Liver (tissue), 9 donors: ENCODE measurements around the gene ITGA2. TPM values are rescaled to one million over a fixed set of nuclear protein-coding genes. Genes with fewer than 3 reads are reported as not detected.

Experiments used
- DNase-seq: peaks from one replicate; pipeline ENCODE4 v3.0.0-alpha.2; 2017; ENCODE audit warnings: low spot score
- H3K27ac ChIP-seq, 2 donors: one replicate each; pipeline ENCODE4 v1.7.0; 2013; ENCODE audit warnings: inconsistent platforms in 2 of 2, low read length in 2 of 2, control low read depth in 1 of 2, low read depth in 1 of 2, mild to moderate bottlenecking in 1 of 2
- H3K27me3 ChIP-seq, 4 donors: one replicate each; pipeline versions ENCODE4 v1.6.1 to v1.7.0; 2013; ENCODE audit warnings: low read length in 3 of 4, inconsistent platforms in 1 of 4, mild to moderate bottlenecking in 1 of 4, moderate library complexity in 1 of 4; ENCODE audit not compliant: control insufficient read depth in 4 of 4, insufficient read depth in 4 of 4
- H3K36me3 ChIP-seq, 4 donors: one replicate each; pipeline versions ENCODE4 v1.6.1 to v1.7.0; 2013; ENCODE audit warnings: low read length in 3 of 4, mild to moderate bottlenecking in 3 of 4, low read depth in 1 of 4, moderate library complexity in 1 of 4; ENCODE audit not compliant: control insufficient read depth in 4 of 4, insufficient read depth in 3 of 4
- H3K4me1 ChIP-seq, 4 donors: one replicate each; pipeline versions ENCODE4 v1.6.1 to v1.7.0; 2013; ENCODE audit warnings: low read length in 3 of 4, mild to moderate bottlenecking in 3 of 4, moderate library complexity in 1 of 4; ENCODE audit not compliant: control insufficient read depth in 4 of 4, insufficient read depth in 4 of 4
- H3K4me3 ChIP-seq, 3 donors: one replicate each; pipeline versions ENCODE4 v1.6.1 to v1.7.0; 2013; ENCODE audit warnings: low read length in 3 of 3, control low read depth in 1 of 3, low read depth in 1 of 3, mild to moderate bottlenecking in 1 of 3
- H3K9ac ChIP-seq, 2 donors: one replicate each; pipeline ENCODE4 v1.7.0; 2013; ENCODE audit warnings: low read length in 2 of 2, mild to moderate bottlenecking in 2 of 2, moderate library complexity in 2 of 2, control low read depth in 1 of 2, low read depth in 1 of 2
- H3K9me3 ChIP-seq, 4 donors: one replicate each; pipeline versions ENCODE4 v1.6.1 to v1.7.0; 2013; ENCODE audit warnings: low read length in 3 of 4; ENCODE audit not compliant: control insufficient read depth in 4 of 4
- ATF3 ChIP-seq: IDR thresholded peaks from 2 replicates; pipeline ENCODE4 v1.6.1; 2016; ENCODE audit warnings: antibody characterized with exemption
- CTCF ChIP-seq: fragments of 150-350 bp; IDR thresholded peaks from 2 replicates; pipeline ENCODE4 v1.5.1; 2017; ENCODE audit warnings: improper control_type of control experiment, low read depth, low read length; ENCODE audit not compliant: missing input control
- EGR1 ChIP-seq, 2 donors: IDR thresholded peaks; 2 replicates each; pipeline ENCODE4 v1.6.1; 2016 to 2018; ENCODE audit warnings: antibody characterized with exemption in 2 of 2, low read depth in 2 of 2
- FOXA1 ChIP-seq: IDR thresholded peaks from 2 replicates; pipeline ENCODE4 v1.6.1; 2016; ENCODE audit warnings: antibody characterized with exemption
- FOXA2 ChIP-seq: IDR thresholded peaks from 2 replicates; pipeline ENCODE4 v1.6.1; 2016; ENCODE audit warnings: antibody characterized with exemption
- GABPA ChIP-seq, 2 donors: IDR thresholded peaks in 1 of 2; conservative IDR thresholded peaks in 1 of 2; 2 replicates each; pipeline ENCODE4 v1.6.1; 2016; ENCODE audit warnings: antibody characterized with exemption in 2 of 2, mild to moderate bottlenecking in 1 of 2, moderate library complexity in 1 of 2
- HNF4A ChIP-seq, 2 donors: conservative IDR thresholded peaks; 2 replicates each; pipeline ENCODE4 v1.6.1; 2016; ENCODE audit warnings: antibody characterized with exemption in 2 of 2, mild to moderate bottlenecking in 2 of 2
- RAD21 ChIP-seq, 2 donors: IDR thresholded peaks; 2 replicates each; pipeline ENCODE4 v1.6.1; 2016; ENCODE audit warnings: antibody characterized with exemption in 2 of 2, mild to moderate bottlenecking in 2 of 2
- RXRA ChIP-seq, 2 donors: IDR thresholded peaks; 2 replicates each; pipeline ENCODE4 v1.6.1; 2017 to 2018; ENCODE audit warnings: antibody characterized with exemption in 2 of 2, mild to moderate bottlenecking in 1 of 2
- TAF1 ChIP-seq: conservative IDR thresholded peaks from 2 replicates; pipeline ENCODE4 v1.6.1; 2016; ENCODE audit warnings: antibody characterized with exemption, mild to moderate bottlenecking
- YY1 ChIP-seq: IDR thresholded peaks from 2 replicates; pipeline ENCODE4 v1.6.1; 2016; ENCODE audit warnings: antibody characterized with exemption, mild to moderate bottlenecking
- ZBTB33 ChIP-seq: IDR thresholded peaks from 2 replicates; pipeline ENCODE4 v1.6.1; 2016; ENCODE audit warnings: antibody characterized with exemption
- WGBS: extraction: QIAGEN DNeasy Blood & Tissue Kit; methylation state at CpG from one replicate; pipeline ENCODE4 v1.1.7; 2013; 5-methylcytosine and 5-hydroxymethylcytosine counted together
- polyA plus RNA-seq, 2 donors: library from polyadenylated mRNA; stranded (reverse) in 1 of 2; unstranded in 1 of 2; fragments of 200-250 nt in 1 of 2; fragments of >200 nt in 1 of 2; fragmentation: Nextera tagmentation in 1 of 2; extraction: Ambion mirVana in 1 of 2; gene quantifications; one replicate each; pipeline versions ENCODE4 v1.2.1 to v1.2.3, GENCODE V29; 2013 to 2015
- total RNA-seq, 2 donors: library from RNA; depleted of rRNA; stranded (reverse); fragments of >200 nt; gene quantifications; one replicate each; pipeline ENCODE4 v1.2.3, GENCODE V29; 2014
- TF ChIP-seq, protein P1 (sequence below): IDR thresholded peaks from 2 replicates; pipeline ENCODE4 v1.6.1; 2016; ENCODE audit warnings: antibody characterized with exemption, mild to moderate bottlenecking
- TF ChIP-seq, protein P2 (sequence below): IDR thresholded peaks from 2 replicates; pipeline ENCODE4 v1.6.1; 2016; ENCODE audit warnings: antibody characterized with exemption
- donor health status: healthy.
- donor health status: healthy.
- donor health status: healthy.
- donor health status: healthy.
- donor health status: healthy.

Gene ITGA2
- total and polyA plus RNA-seq, 4 donors, result 0.12 to 0.61 (median 0.33) TPM

- TF ChIP-seq EGR1 (IDR thresholded peaks at IDR 0.05; ENCODE audit: low read depth in 2 of 2) (no peak), YY1 (no peak)
Observed at GRCh38 chr5:53025487-53025886, 36.3 kb downstream of the ITGA2 start (continued).

DNA sequence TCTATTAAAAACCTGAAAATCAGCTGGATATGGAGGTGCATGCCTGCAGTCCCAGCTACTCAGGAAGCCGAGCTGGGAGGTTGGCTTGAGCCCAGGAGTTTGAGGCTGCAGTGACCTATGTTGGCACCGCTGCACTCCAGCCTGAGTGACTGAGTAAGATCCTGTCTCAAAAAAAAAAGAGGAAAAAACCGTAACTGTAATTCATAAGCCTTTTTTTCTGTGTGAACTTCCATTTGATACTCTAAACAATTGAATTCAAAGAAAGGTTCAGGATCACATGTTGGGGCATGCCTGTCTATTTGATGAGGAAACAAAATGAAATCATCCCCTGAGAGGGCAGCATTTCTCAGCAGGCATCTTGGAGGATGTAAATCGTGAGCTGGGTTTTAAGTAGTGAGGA is 38.8 kb downstream of the ITGA2 start:
- DNase-seq, result no peak
- 69% methylated on average over 4 of the region's 4 CpGs for WGBS
- Histone ChIP-seq H3K4me1 (no peaks in the 10 kb centered on the region), H3K9me3 (no peaks in the 10 kb centered on the region), H3K9ac (no peak overlapping the region), H3K4me3 (no peak overlapping the region), H3K27me3 (no peaks in the 10 kb centered on the region), H3K36me3 (no peaks in the 10 kb centered on the region), H3K27ac (no peak overlapping the region)
- TF ChIP-seq RAD21 (IDR thresholded peaks at IDR 0.05) (no peak), FOXA2 (no peak), EGR1 (IDR thresholded peaks at IDR 0.05; ENCODE audit: low read depth in 2 of 2) (no peak), ZBTB33 (no peak), CTCF (no peak), ATF3 (no peak), FOXA1 (no peak), YY1 (no peak), HNF4A (conservative IDR thresholded peaks at IDR 0.05) (no peak), RXRA (IDR thresholded peaks at IDR 0.05) (no peak), GABPA (IDR thresholded peaks at IDR 0.05 in 1 of 2, conservative IDR thresholded peaks at IDR 0.05 in 1 of 2) (no peak), TAF1 (no peak)
- TF ChIP-seq, protein P1, sequence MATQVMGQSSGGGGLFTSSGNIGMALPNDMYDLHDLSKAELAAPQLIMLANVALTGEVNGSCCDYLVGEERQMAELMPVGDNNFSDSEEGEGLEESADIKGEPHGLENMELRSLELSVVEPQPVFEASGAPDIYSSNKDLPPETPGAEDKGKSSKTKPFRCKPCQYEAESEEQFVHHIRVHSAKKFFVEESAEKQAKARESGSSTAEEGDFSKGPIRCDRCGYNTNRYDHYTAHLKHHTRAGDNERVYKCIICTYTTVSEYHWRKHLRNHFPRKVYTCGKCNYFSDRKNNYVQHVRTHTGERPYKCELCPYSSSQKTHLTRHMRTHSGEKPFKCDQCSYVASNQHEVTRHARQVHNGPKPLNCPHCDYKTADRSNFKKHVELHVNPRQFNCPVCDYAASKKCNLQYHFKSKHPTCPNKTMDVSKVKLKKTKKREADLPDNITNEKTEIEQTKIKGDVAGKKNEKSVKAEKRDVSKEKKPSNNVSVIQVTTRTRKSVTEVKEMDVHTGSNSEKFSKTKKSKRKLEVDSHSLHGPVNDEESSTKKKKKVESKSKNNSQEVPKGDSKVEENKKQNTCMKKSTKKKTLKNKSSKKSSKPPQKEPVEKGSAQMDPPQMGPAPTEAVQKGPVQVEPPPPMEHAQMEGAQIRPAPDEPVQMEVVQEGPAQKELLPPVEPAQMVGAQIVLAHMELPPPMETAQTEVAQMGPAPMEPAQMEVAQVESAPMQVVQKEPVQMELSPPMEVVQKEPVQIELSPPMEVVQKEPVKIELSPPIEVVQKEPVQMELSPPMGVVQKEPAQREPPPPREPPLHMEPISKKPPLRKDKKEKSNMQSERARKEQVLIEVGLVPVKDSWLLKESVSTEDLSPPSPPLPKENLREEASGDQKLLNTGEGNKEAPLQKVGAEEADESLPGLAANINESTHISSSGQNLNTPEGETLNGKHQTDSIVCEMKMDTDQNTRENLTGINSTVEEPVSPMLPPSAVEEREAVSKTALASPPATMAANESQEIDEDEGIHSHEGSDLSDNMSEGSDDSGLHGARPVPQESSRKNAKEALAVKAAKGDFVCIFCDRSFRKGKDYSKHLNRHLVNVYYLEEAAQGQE, result no peak
- TF ChIP-seq, protein P2, sequence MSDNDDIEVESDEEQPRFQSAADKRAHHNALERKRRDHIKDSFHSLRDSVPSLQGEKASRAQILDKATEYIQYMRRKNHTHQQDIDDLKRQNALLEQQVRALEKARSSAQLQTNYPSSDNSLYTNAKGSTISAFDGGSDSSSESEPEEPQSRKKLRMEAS, result no peak
